Gastrocnemius medialis (tissue), 4 donors: ENCODE data around the gene SREK1.

ENCODE experiments used
- POLR2A ChIP-seq, 2 donors: fragments of 450-650 bp; IDR thresholded peaks; one replicate each; pipeline ENCODE4 v1.6.1; 2017; ENCODE audit warnings: antibody characterized with exemption in 2 of 2, mild to moderate bottlenecking in 2 of 2, moderate library complexity in 2 of 2
- TF ChIP-seq, protein P1 (sequence below), 5 experiments: fragments of 450-650 bp in 3 of 5; fragments of 200-600 bp in 2 of 5; sonication (generic) in 2 of 5; IDR thresholded peaks in 4 of 5; conservative IDR thresholded peaks in 1 of 5; 1 replicate in 4 of 5; 2 replicates in 1 of 5; pipeline ENCODE4 v1.5.1; 2016 to 2019; ENCODE audit warnings: antibody characterized with exemption in 5 of 5, mild to moderate bottlenecking in 3 of 5, moderate library complexity in 3 of 5

DNA sequence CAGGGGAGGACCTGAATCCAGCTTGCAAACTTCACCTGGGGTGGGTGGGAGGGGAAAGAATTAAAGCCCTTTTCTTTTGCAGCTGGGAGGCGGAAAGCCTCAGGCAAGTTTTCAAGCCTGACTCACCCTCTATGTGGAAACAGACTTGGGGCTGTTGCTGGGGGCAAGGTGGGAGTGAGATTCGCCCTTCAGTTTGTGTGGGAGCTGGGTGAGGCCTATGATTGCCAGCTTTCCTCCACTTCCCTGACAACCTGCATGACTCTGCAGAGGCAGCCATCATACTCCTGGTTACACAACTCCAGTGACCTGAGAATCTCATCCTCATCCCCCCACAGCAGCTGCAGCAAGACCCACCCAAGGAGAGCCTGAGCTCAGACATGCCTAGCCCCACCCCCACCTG, 43.2 kb upstream of the SREK1 start:
- TF ChIP-seq, protein P1, sequence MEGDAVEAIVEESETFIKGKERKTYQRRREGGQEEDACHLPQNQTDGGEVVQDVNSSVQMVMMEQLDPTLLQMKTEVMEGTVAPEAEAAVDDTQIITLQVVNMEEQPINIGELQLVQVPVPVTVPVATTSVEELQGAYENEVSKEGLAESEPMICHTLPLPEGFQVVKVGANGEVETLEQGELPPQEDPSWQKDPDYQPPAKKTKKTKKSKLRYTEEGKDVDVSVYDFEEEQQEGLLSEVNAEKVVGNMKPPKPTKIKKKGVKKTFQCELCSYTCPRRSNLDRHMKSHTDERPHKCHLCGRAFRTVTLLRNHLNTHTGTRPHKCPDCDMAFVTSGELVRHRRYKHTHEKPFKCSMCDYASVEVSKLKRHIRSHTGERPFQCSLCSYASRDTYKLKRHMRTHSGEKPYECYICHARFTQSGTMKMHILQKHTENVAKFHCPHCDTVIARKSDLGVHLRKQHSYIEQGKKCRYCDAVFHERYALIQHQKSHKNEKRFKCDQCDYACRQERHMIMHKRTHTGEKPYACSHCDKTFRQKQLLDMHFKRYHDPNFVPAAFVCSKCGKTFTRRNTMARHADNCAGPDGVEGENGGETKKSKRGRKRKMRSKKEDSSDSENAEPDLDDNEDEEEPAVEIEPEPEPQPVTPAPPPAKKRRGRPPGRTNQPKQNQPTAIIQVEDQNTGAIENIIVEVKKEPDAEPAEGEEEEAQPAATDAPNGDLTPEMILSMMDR (IDR thresholded peaks at IDR 0.05 in 4 of 5, conservative IDR thresholded peaks at IDR 0.05 in 1 of 5): no peak
- no peak for TF ChIP-seq POLR2A (IDR thresholded peaks at IDR 0.05)
